HL-60 (cell line): Measurements from ENCODE around the gene DNAJB8.

Experiments used
- DNase-seq, 2 experiments: peaks; one replicate each; pipeline ENCODE4 v3.0.0-alpha.2; 2010 to 2020; ENCODE audit warnings: low read depth in 1 of 2, low spot score in 1 of 2
- H3K27ac ChIP-seq: fragments of 250-450 bp; sonication (Bioruptor Pico); replicated peaks from 2 replicates; pipeline ENCODE4 v1.5.1; 2020; ENCODE audit warnings: mild to moderate bottlenecking, moderate library complexity
- H3K27me3 ChIP-seq: fragments of 250-450 bp; sonication (Bioruptor Pico); 2 replicates; pipeline ENCODE4 v1.5.1; 2021; ENCODE audit warnings: mild to moderate bottlenecking, moderate library complexity; ENCODE audit not compliant: insufficient read depth, poor library complexity, severe bottlenecking
- H3K4me3 ChIP-seq: replicated peaks from 2 replicates; pipeline ENCODE4 v1.5.1; 2011; ENCODE audit warnings: mild to moderate bottlenecking, control low read depth, low read length; ENCODE audit not compliant: insufficient read depth
- CTCF ChIP-seq: IDR thresholded peaks from one replicate; pipeline ENCODE4 v1.5.1; 2011; ENCODE audit warnings: low read length, control low read depth, inconsistent platforms; ENCODE audit not compliant: insufficient read depth
- GABPA ChIP-seq: IDR thresholded peaks from 2 replicates; pipeline ENCODE4 v1.6.1; 2012; ENCODE audit warnings: low read depth
- POLR2AphosphoS5 ChIP-seq: IDR thresholded peaks from 2 replicates; pipeline ENCODE4 v1.6.1; 2012; ENCODE audit warnings: low read depth
- REST ChIP-seq: IDR thresholded peaks from 2 replicates; pipeline ENCODE4 v1.6.1; 2012; ENCODE audit warnings: low read depth; ENCODE audit not compliant: insufficient replicate concordance
- SPI1 ChIP-seq: IDR thresholded peaks from 2 replicates; pipeline ENCODE4 v1.6.1; 2012; ENCODE audit warnings: low read depth, mild to moderate bottlenecking, borderline replicate concordance

The DNAJB8 gene

DNA sequence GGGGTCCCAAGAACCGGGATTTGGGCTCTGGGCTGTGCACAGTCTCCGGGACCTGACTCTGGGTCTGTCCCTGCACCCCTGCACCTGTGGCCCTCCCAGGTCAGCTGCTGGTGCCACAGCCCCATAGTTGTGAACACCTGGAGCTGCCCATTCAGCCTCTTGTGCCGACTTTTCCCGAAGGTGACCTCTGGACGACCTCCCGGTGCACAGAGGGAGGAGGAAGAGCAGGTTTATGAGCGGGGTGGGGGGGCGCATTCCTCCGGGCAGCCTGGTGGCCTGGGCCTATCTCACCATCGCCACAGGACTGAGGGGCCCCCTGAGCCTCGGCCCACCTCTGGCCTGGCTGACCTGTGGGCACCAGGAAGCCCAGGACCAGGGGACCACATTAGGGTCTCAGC lies 45.3 kb downstream of the DNAJB8 start:
- no peaks in the 10 kb centered on the region for H3K27me3 ChIP-seq
- no peak overlapping the region for H3K27ac ChIP-seq
- TF ChIP-seq SPI1 = no peak
- TF ChIP-seq POLR2AphosphoS5 = no peak
- TF ChIP-seq CTCF = no peak
- TF ChIP-seq REST = no peak
- no peak for TF ChIP-seq GABPA
- no peak for DNase-seq
- no peak overlapping the region for H3K4me3 ChIP-seq

DNA sequence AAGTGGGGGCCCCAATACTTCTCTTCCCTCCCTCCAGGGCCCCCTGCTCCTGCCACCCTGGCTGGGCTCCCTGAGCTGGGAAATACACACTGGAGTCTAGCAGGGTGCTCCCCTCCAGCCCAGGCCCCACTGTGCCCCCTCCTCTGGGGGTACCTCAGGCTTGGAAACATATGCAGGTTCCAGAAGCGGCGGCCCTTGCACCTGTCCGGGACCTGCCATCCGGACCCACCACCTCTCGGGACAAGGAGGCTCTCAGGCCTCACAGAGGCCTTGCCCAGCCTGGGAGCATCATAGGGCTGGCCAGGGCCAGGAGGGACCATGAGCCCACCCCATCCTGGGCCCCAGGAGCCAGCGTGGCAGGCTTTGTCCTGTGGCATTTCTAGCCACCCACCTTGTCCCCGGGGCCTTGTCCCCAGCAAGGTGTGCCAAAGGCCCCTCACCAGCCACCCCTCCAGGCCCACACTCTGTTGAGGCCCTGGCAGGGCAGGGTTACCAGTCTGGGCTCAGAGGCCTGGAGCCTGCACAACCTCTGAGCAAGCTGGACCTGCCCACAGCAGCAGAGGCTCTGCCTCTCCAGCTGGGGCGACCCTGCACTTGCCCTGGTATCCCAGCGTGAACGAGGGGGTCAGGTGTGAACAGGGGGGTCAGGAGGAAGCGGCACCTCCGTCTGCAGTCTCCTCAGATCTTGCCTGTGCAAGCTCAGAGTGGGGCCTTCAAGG lies 45.8 kb downstream of the DNAJB8 start:
- DNase-seq = no peak
- H3K27ac ChIP-seq = no peak overlapping the region
- H3K27me3 ChIP-seq = no peaks in the 10 kb centered on the region
- no peak overlapping the region for H3K4me3 ChIP-seq
- TF ChIP-seq POLR2AphosphoS5 (no peak), REST (no peak), SPI1 (no peak), GABPA (no peak), CTCF (no peak)

DNA sequence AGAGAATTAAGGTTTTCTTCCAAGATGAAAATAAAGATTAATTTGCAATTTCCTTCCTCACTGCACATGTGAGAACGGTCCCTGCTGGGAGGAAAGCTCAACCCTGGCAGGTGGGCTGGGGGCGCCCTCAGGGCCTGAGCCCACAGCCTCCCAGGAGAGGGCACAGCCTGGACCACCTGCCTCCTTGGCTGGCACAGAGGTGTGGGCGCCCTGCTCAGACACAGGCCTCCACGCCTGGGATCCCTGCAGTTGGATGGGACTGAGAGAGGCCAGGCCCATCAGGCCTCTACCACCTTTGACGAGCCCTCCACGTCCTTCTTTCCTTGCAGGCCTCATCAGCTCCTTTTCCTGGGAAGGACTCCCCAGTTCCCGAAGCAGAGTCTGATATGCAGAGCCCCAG lies 46.4 kb downstream of the DNAJB8 start:
- no peak for TF ChIP-seq REST
- no peak for TF ChIP-seq SPI1
- TF ChIP-seq GABPA = no peak
- no peak for TF ChIP-seq CTCF
- TF ChIP-seq POLR2AphosphoS5 = no peak
- Histone ChIP-seq H3K27me3 (no peaks in the 10 kb centered on the region), H3K27ac (no peak overlapping the region)

More for the DNA sequence above, 46.4 kb downstream of the DNAJB8 start:
- DNase-seq = no peak
- H3K4me3 ChIP-seq = no peak overlapping the region
